Neural progenitor cell (in vitro differentiated cells): ENCODE measurements around the gene NINJ2.

Experiments
- EZH2 ChIP-seq: fragments of 200-600 bp; sonication (generic); IDR thresholded peaks from 2 replicates; pipeline ENCODE4 v1.6.1; 2017; ENCODE audit warnings: antibody characterized with exemption, mild to moderate bottlenecking, moderate library complexity
- EZH2phosphoT487 ChIP-seq: fragments of 200-600 bp; sonication (generic); IDR thresholded peaks from 2 replicates; pipeline ENCODE4 v1.6.1; 2017; ENCODE audit warnings: antibody characterized with exemption
- TF ChIP-seq, protein P1 (sequence below): fragments of 200-600 bp; sonication (generic); IDR thresholded peaks from 2 replicates; pipeline ENCODE4 v1.5.1; 2017; ENCODE audit warnings: antibody characterized with exemption, mild to moderate bottlenecking

DNA sequence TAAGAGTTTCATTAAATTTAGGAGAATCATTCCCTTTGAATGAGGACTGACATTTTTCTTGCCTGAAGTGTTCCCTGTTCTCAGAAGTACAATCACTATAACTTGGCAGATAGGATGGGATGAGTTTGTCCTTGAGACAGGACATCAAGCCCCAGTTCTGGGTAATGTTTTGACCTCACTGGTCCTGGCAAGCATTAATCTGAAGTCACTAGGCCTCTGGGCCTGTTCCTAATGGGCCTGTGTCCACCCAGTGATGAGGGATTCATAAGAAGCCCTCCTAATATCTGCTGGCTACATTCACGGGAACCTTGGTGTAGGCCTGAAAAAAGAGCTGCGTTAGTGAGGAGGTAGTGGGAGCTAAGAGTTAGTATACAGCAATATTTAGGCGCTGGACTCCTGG, 37.2 kb downstream of the NINJ2 start:
- TF ChIP-seq, protein P1, sequence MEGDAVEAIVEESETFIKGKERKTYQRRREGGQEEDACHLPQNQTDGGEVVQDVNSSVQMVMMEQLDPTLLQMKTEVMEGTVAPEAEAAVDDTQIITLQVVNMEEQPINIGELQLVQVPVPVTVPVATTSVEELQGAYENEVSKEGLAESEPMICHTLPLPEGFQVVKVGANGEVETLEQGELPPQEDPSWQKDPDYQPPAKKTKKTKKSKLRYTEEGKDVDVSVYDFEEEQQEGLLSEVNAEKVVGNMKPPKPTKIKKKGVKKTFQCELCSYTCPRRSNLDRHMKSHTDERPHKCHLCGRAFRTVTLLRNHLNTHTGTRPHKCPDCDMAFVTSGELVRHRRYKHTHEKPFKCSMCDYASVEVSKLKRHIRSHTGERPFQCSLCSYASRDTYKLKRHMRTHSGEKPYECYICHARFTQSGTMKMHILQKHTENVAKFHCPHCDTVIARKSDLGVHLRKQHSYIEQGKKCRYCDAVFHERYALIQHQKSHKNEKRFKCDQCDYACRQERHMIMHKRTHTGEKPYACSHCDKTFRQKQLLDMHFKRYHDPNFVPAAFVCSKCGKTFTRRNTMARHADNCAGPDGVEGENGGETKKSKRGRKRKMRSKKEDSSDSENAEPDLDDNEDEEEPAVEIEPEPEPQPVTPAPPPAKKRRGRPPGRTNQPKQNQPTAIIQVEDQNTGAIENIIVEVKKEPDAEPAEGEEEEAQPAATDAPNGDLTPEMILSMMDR = no peak
- no peak for TF ChIP-seq EZH2
- TF ChIP-seq EZH2phosphoT487 = no peak
